H9 (cell line): ENCODE data around the gene METTL8. TPM values are rescaled to one million over a fixed set of nuclear protein-coding genes. Genes with fewer than 3 reads are reported as not detected.
A peak's percentile ranks its signal among the peaks of the same experiment; 100 is the strongest.

Source experiments
- DNase-seq: peaks from one replicate; pipeline ENCODE4 v3.0.0-alpha.2; 2017
- H2AFZ ChIP-seq: one replicate; pipeline ENCODE4 v1.6.1; 2013; ENCODE audit warnings: mild to moderate bottlenecking, low read length, control low read depth, moderate library complexity
- H2AK5ac ChIP-seq: 2 replicates; pipeline ENCODE4 v1.6.1; 2013; ENCODE audit warnings: low read length, control low read depth, mixed read lengths; ENCODE audit not compliant: insufficient read length
- H2BK120ac ChIP-seq: one replicate; pipeline ENCODE4 v1.6.1; 2013; ENCODE audit warnings: low read depth, mild to moderate bottlenecking, low read length, control low read depth, inconsistent platforms; ENCODE audit not compliant: poor library complexity, severe bottlenecking
- H2BK12ac ChIP-seq: 2 replicates; pipeline ENCODE4 v1.6.1; 2013; ENCODE audit warnings: low read length, control low read depth, mixed read lengths, low read depth; ENCODE audit not compliant: insufficient read length
- H2BK15ac ChIP-seq: 2 replicates; pipeline ENCODE4 v1.6.1; 2013; ENCODE audit warnings: low read depth, low read length, control low read depth
- H2BK20ac ChIP-seq: one replicate; pipeline ENCODE4 v1.6.1; 2013; ENCODE audit warnings: low read depth, mild to moderate bottlenecking, low read length, control low read depth, inconsistent platforms; ENCODE audit not compliant: poor library complexity, severe bottlenecking
- H2BK5ac ChIP-seq: 2 replicates; pipeline ENCODE4 v1.6.1; 2013; ENCODE audit warnings: low read length, control low read depth, mixed read lengths; ENCODE audit not compliant: insufficient read length
- H3K14ac ChIP-seq: 2 replicates; pipeline ENCODE4 v1.6.1; 2013; ENCODE audit warnings: low read length, control low read depth; ENCODE audit not compliant: insufficient read depth
- H3K18ac ChIP-seq: 2 replicates; pipeline ENCODE4 v1.6.1; 2013; ENCODE audit warnings: low read depth, mild to moderate bottlenecking, mixed read lengths, low read length, control low read depth; ENCODE audit not compliant: insufficient read length
- H3K23ac ChIP-seq: 2 replicates; pipeline ENCODE4 v1.6.1; 2013; ENCODE audit warnings: low read length, control low read depth, mixed read lengths, low read depth; ENCODE audit not compliant: insufficient read length
- H3K23me2 ChIP-seq: 2 replicates; pipeline ENCODE4 v1.6.1; 2013; ENCODE audit warnings: low read depth, mild to moderate bottlenecking, mixed read lengths, low read length, control low read depth; ENCODE audit not compliant: insufficient read length, poor library complexity, severe bottlenecking
- H3K27ac ChIP-seq: 2 replicates; pipeline ENCODE4 v1.5.1; 2013; ENCODE audit warnings: low read length, control low read depth, mixed read lengths, low read depth; ENCODE audit not compliant: insufficient read length
- H3K27me3 ChIP-seq: 2 replicates; pipeline ENCODE4 v1.6.1; 2013; ENCODE audit warnings: low read length, control low read depth, inconsistent platforms; ENCODE audit not compliant: insufficient read depth
- H3K4ac ChIP-seq: 2 replicates; pipeline ENCODE4 v1.6.1; 2013; ENCODE audit warnings: low read depth, mild to moderate bottlenecking, control low read depth, inconsistent platforms, low read length, moderate library complexity
- H3K4me1 ChIP-seq: 2 replicates; pipeline ENCODE4 v1.6.1; 2013; ENCODE audit warnings: low read length, control low read depth, inconsistent platforms; ENCODE audit not compliant: insufficient read depth
- H3K4me2 ChIP-seq: 2 replicates; pipeline ENCODE4 v1.6.1; 2013; ENCODE audit warnings: low read length, control low read depth, mixed read lengths; ENCODE audit not compliant: insufficient read length, insufficient read depth
- H3K56ac ChIP-seq: 2 replicates; pipeline ENCODE4 v1.6.1; 2013; ENCODE audit warnings: low read depth, mild to moderate bottlenecking, mixed read lengths, low read length, control low read depth; ENCODE audit not compliant: insufficient read length
- H3K79me1 ChIP-seq: 2 replicates; pipeline ENCODE4 v1.6.1; 2013; ENCODE audit warnings: low read depth, mild to moderate bottlenecking, moderate library complexity, low read length, control low read depth, inconsistent platforms; ENCODE audit not compliant: insufficient read depth, poor library complexity, severe bottlenecking
- H3K79me2 ChIP-seq: 2 replicates; pipeline ENCODE4 v1.6.1; 2013; ENCODE audit warnings: low read length, control low read depth, inconsistent platforms; ENCODE audit not compliant: insufficient read depth
- H3K9ac ChIP-seq: 2 replicates; pipeline ENCODE4 v1.6.1; 2013; ENCODE audit warnings: low read length, control low read depth, mixed read lengths; ENCODE audit not compliant: insufficient read length; ENCODE audit errors: extremely low read depth
- H3K9me3 ChIP-seq: one replicate; pipeline ENCODE4 v1.6.1; 2013; ENCODE audit warnings: low read depth, low read length, inconsistent platforms; ENCODE audit not compliant: control insufficient read depth
- H3T11ph ChIP-seq: one replicate; pipeline ENCODE4 v1.6.1; 2013; ENCODE audit warnings: mild to moderate bottlenecking, low read length, control low read depth, inconsistent platforms
- H4K20me1 ChIP-seq: one replicate; pipeline ENCODE4 v1.6.1; 2013; ENCODE audit not compliant: control insufficient read depth, insufficient read length, insufficient read depth
- H4K5ac ChIP-seq: 2 replicates; pipeline ENCODE4 v1.6.1; 2013; ENCODE audit warnings: low read depth, mild to moderate bottlenecking, mixed read lengths, low read length, control low read depth; ENCODE audit not compliant: insufficient read length
- H4K8ac ChIP-seq: replicated peaks from 2 replicates; pipeline ENCODE4 v1.6.1; 2013; ENCODE audit warnings: low read length, control low read depth, mixed read lengths, low read depth; ENCODE audit not compliant: insufficient read length
- H4K91ac ChIP-seq: 2 replicates; pipeline ENCODE4 v1.6.1; 2013; ENCODE audit warnings: low read depth, mild to moderate bottlenecking, moderate library complexity, mixed read lengths, low read length, control low read depth; ENCODE audit not compliant: insufficient read length
- H3K27ac Mint-ChIP-seq, 3 experiments: 2 replicates in 2 of 3; 3 replicates in 1 of 3; pipeline ENCODE4 v1.8.0; 2020 to 2021; ENCODE audit warnings: mixed read lengths in 3 of 3, mild to moderate bottlenecking in 1 of 3, moderate library complexity in 1 of 3
- H3K27me3 Mint-ChIP-seq: 2 replicates; pipeline ENCODE4 v1.8.0; 2021; ENCODE audit warnings: low read depth, mild to moderate bottlenecking, moderate library complexity, mixed read lengths
- H3K36me3 Mint-ChIP-seq, 3 experiments: 2 replicates in 2 of 3; 3 replicates in 1 of 3; pipeline ENCODE4 v1.8.0; 2020 to 2021; ENCODE audit warnings: low read depth in 3 of 3, mixed read lengths in 3 of 3; ENCODE audit not compliant: insufficient read depth in 1 of 3
- H3K4me1 Mint-ChIP-seq, 2 experiments: 2 replicates each; pipeline ENCODE4 v1.8.0; 2020; ENCODE audit warnings: mixed read lengths in 2 of 2
- H3K4me3 Mint-ChIP-seq, 2 experiments: 2 replicates in 1 of 2; 3 replicates in 1 of 2; pipeline ENCODE4 v1.8.0; 2020 to 2021; ENCODE audit warnings: mild to moderate bottlenecking in 2 of 2, mixed read lengths in 2 of 2, moderate library complexity in 1 of 2
- H3K9me3 Mint-ChIP-seq, 2 experiments: 2 replicates in 1 of 2; 3 replicates in 1 of 2; pipeline ENCODE4 v1.8.0; 2020; ENCODE audit warnings: mild to moderate bottlenecking in 2 of 2, mixed read lengths in 2 of 2, moderate library complexity in 1 of 2
- WGBS: extraction: QIAGEN DNeasy Blood & Tissue Kit; methylation state at CpG from one replicate; pipeline ENCODE4 v1.1.7; 2013; ENCODE audit warnings: missing lambda C conversion rate, low lambda C conversion rate, mixed read lengths; ENCODE audit not compliant: insufficient read length; ENCODE audit errors: extremely low coverage; 5-methylcytosine and 5-hydroxymethylcytosine counted together
- total RNA-seq: library from RNA; stranded (reverse); gene quantifications from 2 replicates; pipeline ENCODE4 v1.2.1, GENCODE V29; 2021
- TF ChIP-seq, protein P1 (sequence below): fragments of 200-600 bp; sonication (generic); conservative IDR thresholded peaks from 3 replicates; pipeline ENCODE4 v1.8.0; 2021; ENCODE audit warnings: antibody characterized with exemption, mild to moderate bottlenecking

METTL8 gene
- total RNA-seq, 1 experiment from 2014 or later = 40.9 TPM

DNA sequence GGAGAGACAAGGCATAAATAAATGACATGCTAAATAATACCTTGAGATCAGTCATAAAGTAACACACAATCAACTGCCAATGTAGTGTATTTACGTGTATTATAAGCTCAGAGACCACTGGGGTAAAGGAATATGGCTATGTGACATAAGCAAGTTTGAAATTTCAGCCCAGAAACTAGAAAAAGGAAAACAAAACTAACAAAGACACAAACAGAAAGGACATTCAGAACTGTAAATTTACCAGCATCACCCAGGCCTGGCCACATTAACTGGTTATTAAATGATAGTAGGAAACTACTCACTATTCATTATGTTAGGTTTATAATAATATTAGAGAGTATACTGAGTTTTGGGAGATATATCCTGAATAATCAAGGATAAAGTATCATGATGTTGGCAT lies 98.8 kb downstream of the METTL8 start:
- TF ChIP-seq, protein P1, sequence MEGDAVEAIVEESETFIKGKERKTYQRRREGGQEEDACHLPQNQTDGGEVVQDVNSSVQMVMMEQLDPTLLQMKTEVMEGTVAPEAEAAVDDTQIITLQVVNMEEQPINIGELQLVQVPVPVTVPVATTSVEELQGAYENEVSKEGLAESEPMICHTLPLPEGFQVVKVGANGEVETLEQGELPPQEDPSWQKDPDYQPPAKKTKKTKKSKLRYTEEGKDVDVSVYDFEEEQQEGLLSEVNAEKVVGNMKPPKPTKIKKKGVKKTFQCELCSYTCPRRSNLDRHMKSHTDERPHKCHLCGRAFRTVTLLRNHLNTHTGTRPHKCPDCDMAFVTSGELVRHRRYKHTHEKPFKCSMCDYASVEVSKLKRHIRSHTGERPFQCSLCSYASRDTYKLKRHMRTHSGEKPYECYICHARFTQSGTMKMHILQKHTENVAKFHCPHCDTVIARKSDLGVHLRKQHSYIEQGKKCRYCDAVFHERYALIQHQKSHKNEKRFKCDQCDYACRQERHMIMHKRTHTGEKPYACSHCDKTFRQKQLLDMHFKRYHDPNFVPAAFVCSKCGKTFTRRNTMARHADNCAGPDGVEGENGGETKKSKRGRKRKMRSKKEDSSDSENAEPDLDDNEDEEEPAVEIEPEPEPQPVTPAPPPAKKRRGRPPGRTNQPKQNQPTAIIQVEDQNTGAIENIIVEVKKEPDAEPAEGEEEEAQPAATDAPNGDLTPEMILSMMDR = no peak
- no peaks in the 10 kb centered on the region for H3K27me3 ChIP-seq

More for the DNA sequence above, 98.8 kb downstream of the METTL8 start:
- Histone ChIP-seq H3K4me1 (no peaks in the 10 kb centered on the region), H3T11ph (no peak overlapping the region), H3K79me2 (no peaks in the 10 kb centered on the region), H4K91ac (no peak overlapping the region), H3K9ac (no peak overlapping the region), H3K23me2 (no peaks in the 10 kb centered on the region), H3K79me1 (no peaks in the 10 kb centered on the region), H4K5ac (no peak overlapping the region), H3K4ac (no peak overlapping the region), H3K18ac (no peak overlapping the region), H3K14ac (no peak overlapping the region), H2BK15ac (no peak overlapping the region), H2BK5ac (no peak overlapping the region), H2AFZ (no peak overlapping the region), H4K20me1 (no peaks in the 10 kb centered on the region), H4K8ac (no peak overlapping the region), H2AK5ac (no peak overlapping the region), H3K23ac (no peak overlapping the region), H2BK120ac (no peak overlapping the region), H2BK20ac (no peak overlapping the region), H3K9me3 (no peaks in the 10 kb centered on the region), H2BK12ac (no peak overlapping the region), H3K27ac (no peak overlapping the region), H3K4me2 (no peak overlapping the region), H3K56ac (no peak overlapping the region)
- H3K27me3 Mint-ChIP-seq = no peaks in the 10 kb centered on the region; the same call in 1 of the 2 replicates
- no peaks in the 10 kb centered on the region for H3K9me3 Mint-ChIP-seq
- DNase-seq = no peak
- no CpG with 5 or more reads among the region's 1 CpG for WGBS
- no peak overlapping the region for H3K4me3 Mint-ChIP-seq
- H3K36me3 Mint-ChIP-seq = peaks cover 5 to 21% (median 17%) of the 10 kb centered on the region in 3 experiments; a peak in 6 of 7 replicates
- H3K4me1 Mint-ChIP-seq = peaks cover 4 to 5% of the 10 kb centered on the region in 2 experiments; a peak in 3 of 4 replicates
- H3K27ac Mint-ChIP-seq = peak overlapping the region in 2 of 3 experiments; percentile 11 to 58; a peak in 4 of 7 replicates
